Measurements from ENCODE around the gene C3orf18.

DNA sequence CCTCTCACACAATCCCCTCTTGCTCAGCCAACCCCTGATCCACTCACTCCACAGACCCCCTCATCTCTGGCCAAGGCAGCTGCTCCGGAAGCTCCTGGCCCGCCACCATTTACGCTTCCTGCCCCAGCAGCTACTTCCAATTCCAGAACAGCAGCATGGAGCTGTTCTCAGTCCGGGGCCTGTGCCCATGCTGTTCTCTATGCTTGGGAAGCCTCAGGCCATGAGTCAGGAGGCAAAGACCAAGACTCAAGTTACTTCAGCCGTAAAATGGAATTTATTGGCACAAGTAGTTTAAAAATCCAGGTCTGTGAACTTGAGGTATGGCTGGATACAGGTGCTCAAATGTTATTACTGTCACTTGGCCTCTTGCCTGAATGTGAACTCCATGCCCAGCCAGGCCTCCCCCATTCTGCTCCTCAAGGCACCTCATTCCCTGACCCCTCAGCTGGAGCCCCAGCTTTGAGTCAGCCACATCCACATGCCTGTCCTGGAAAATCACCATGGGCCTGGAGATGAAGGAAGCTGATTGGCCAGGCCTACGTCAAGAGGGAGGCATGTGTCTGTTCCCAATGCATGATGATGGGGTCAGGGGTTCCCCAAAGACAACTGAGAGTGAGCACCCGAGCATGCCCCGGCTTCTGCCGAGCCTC lies 32.7 kb downstream of the C3orf18 start:
- TF ChIP-seq, protein P1, sequence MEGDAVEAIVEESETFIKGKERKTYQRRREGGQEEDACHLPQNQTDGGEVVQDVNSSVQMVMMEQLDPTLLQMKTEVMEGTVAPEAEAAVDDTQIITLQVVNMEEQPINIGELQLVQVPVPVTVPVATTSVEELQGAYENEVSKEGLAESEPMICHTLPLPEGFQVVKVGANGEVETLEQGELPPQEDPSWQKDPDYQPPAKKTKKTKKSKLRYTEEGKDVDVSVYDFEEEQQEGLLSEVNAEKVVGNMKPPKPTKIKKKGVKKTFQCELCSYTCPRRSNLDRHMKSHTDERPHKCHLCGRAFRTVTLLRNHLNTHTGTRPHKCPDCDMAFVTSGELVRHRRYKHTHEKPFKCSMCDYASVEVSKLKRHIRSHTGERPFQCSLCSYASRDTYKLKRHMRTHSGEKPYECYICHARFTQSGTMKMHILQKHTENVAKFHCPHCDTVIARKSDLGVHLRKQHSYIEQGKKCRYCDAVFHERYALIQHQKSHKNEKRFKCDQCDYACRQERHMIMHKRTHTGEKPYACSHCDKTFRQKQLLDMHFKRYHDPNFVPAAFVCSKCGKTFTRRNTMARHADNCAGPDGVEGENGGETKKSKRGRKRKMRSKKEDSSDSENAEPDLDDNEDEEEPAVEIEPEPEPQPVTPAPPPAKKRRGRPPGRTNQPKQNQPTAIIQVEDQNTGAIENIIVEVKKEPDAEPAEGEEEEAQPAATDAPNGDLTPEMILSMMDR (IDR thresholded peaks at IDR 0.05) = no peak
- no peak for TF ChIP-seq POLR2A (IDR thresholded peaks at IDR 0.05)

Data from Peyer's patch (tissue), 4 donors.